ENCODE results near the gene ACIN1.

Gene ACIN1

DNA sequence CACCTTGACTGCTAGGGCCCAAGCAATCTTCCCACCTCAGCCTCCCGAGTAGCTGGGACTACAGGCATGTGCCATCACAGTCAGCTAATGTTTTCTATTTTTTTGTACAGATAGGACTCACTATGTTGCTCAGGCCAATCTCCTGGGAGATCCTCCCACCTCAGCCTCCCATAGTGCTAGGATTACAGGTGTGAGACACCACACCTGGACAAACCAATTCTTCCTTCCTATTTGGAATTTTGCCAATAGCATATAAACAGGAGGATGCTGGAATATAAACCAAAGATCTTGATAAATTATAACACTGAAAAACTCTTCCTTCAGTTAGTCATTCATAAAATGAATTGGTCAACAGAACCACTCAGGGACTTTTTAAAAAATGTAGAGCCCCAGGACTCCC lies 8.4 kb downstream of the ACIN1 start:
- no peak for DNase-seq (ENCODE audit: low read depth in 3 of 3)

DNA sequence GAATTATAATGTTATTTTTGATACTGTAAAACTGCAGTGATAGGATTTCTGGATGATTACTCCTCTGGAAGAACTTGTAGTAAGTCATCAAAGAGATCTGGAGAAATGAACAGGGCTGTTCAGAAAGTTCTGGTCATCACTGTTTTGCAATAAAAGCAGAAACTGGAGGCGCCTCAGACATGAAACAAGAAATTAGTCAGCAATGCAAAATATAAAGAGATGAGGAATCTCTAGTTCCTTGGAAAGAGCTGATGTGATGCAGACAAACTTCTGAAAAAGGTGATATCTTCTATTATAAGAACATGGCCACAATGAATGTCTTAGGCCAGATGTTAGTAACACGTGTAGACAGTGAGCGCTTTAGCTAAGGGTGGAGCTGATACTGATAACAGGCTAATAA lies 9.5 kb downstream of the ACIN1 start:
- DNase-seq (ENCODE audit: low read depth in 3 of 3) = no peak

DNA sequence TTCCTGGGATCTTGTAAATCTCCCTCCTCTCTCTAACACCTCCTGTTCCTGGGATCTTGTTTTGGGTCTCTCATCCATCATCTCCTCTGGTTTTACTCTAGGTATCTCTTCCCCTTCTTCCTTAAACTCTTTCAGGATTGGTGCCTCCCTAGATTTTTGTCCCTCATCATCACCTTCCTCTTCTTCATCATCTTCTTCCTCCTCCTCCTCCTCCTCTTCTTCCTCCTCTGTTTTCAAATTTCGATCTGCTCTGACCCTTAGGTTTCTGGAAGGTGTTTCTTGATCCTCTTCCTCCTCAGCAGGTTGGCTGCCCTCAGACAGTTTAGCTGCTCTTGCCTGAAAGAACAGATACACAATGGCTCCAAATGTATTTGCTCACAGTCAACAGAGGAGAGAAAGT lies 14.5 kb downstream of the ACIN1 start:
- no peak for DNase-seq (ENCODE audit: low read depth in 3 of 3)

DNA sequence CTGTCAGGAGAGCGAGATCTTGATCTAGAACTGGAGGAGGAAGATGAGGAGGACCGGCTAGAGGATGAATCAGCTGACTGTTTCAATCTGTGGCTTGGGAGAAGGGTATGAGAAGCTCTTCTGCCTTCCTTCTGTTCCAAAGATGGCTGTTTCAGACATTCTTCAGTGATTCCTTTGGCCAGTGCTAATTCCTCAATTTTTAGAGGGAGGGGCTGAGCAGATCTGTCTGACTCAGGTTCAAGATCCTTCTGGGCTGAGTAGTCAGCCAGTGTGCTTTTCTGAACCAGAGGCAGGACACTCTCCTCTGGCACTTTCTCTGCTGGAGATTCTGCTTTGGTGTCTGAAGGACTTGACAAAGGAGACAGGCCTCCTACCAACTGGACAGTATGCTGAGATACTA lies 15.2 kb downstream of the ACIN1 start:
- DNase-seq (ENCODE audit: low read depth in 3 of 3) = no peak

DNA sequence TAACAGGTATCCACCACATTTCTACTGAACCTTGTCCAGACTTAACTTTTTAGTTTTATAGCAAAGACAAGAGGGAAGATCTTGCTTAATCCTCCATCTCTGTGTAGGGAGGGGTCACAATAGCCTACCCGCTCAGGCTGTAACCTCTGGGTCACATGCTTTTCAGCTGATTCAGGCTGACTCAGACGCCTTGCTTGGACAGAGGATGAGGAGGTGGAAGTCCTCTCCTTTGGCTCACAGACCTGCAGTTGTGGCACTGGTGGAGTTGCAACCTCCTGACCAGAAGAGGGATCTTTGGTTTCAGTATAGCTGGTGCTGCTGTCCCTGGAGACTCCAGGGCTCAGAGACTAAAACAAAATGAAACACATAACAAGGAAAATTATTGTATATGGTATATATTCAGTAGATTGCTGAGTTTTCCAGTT lies 16.2 kb downstream of the ACIN1 start:
- DNase-seq (ENCODE audit: low read depth in 3 of 3) = no peak

DNA sequence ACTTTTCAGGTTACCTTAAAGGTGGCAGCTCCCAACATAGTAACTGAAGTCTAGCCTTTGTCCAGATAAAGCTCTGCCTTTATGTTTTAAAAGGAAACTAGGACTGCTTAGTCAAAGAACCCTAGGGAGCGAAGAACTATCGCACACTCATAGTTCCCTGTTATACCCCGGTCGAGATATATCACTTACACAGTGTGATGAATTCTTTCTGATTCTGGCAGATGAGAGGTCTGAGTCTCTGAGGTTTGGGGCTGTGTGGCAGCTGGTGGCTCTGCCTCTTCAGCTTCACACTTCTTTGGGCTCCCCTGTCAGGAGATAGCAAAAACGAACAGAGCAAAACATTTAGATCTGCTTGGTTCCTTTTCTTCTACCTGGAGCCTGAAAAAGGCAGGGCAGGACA lies 17.0 kb downstream of the ACIN1 start:
- DNase-seq (ENCODE audit: low read depth in 3 of 3) = no peak

DNA sequence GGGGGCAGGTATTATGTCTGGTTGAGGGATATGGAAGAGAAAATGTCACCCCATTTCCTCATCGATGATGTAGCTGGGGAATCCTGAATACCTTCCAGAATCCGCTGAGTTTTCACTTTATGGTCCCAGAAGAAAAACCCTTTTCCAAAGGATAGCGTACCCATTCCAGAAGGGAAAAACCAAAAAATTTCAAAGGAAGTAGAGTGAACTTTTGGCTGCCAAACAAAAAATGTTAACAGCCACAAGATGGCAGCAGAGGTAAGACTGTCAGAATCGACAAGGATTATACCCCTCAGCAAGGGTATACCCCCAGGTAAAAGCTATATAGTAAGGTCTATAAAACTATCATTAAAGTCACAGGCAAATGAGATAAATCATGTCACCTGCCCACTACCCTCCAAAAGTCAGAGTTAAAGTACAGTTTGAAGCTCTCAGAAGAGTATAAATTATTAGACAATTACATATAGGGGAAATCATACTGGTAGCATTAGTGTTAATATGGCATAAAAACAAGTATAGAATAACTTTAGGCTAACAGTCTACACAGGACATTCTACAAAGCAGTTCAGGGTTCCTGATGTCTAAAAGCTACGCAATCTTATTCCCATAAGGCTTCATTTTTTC lies 18.0 kb downstream of the ACIN1 start:
- DNase-seq (ENCODE audit: low read depth in 3 of 3) = no peak

DNA sequence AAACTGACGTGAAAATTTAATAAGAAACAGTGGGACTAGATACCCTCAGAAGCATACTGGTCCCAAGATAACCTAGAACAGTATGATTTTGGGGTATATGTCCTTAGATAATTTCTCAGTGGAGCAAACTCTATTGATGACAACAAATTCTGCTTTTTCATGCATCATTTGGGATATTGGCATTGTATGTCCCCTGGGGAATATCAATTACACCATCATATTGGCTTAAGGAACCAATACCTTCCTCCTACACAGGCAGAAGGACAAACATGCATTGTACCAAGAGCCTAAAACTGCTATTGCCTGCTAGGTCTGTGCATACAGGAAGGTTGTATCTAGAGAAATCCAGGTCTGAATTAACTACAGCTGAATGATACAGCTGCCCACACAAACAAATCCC lies 20.0 kb downstream of the ACIN1 start:
- no peak for DNase-seq (ENCODE audit: low read depth in 3 of 3)

DNA sequence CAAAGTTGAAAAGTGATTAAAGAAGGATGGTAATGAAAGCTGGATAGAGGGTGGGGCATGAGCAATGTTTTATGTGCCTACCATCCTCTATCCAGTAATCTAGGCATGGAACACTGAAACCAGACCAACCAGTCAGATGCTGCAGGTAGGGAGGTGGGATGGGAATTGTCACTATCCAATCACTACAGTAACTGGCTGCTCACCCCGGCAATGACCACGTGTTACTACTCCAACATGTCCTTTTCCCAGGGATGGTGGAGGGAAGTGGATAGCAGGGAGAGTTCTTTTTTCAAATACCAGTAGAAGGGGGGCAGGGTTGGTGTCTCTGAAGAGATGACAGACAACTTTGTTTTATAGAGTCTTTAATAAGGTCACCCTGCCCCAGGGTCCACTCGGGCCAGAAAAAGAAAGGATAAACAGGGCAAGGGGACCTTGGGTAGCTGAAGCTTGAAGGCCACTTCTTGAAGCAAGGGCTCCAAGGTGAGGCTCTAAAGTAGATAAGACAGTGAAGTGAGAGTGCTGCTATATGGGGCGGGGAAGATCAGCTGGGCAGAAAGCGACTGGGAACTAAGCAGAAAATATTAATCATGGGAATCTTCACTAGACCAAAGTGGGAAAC lies 22.9 kb downstream of the ACIN1 start:
- no peak for DNase-seq (ENCODE audit: low read depth in 3 of 3)

DNA sequence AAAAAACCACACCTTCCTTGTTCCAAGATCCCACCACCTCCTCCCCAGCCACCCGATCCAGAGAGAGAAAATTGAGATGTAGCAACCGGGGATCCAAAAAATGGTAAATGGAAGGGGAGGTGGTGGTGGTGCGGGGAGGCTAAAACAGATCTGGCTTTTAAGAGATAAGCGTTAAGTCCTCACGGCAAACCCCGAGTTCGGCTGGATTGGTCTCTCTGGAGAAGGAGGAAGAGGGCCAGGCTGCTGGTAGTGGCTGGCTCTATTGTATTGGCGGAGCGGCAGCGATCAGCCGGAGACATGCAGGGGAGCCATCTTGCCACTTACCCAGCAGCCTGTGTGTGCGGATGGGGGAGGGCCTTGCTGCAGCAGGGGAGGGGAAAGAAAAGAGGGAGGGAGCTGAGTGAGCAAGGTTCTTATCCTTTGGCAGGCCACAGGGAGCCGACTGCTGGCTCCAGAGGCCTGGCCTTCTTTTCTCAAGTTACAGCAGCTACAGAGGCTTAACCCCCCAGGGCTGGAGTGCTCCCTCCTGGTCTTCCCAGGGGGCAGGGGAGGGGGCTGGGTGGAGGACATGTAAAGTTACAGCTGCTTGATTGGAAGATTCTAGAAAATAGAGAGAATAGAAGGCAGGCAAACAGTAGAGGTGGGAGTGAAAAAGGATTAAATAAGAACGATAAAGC lies 23.6 kb downstream of the ACIN1 start:
- peak; percentile 50 to 61 (median 60) for DNase-seq (ENCODE audit: low read depth in 3 of 3)

DNA sequence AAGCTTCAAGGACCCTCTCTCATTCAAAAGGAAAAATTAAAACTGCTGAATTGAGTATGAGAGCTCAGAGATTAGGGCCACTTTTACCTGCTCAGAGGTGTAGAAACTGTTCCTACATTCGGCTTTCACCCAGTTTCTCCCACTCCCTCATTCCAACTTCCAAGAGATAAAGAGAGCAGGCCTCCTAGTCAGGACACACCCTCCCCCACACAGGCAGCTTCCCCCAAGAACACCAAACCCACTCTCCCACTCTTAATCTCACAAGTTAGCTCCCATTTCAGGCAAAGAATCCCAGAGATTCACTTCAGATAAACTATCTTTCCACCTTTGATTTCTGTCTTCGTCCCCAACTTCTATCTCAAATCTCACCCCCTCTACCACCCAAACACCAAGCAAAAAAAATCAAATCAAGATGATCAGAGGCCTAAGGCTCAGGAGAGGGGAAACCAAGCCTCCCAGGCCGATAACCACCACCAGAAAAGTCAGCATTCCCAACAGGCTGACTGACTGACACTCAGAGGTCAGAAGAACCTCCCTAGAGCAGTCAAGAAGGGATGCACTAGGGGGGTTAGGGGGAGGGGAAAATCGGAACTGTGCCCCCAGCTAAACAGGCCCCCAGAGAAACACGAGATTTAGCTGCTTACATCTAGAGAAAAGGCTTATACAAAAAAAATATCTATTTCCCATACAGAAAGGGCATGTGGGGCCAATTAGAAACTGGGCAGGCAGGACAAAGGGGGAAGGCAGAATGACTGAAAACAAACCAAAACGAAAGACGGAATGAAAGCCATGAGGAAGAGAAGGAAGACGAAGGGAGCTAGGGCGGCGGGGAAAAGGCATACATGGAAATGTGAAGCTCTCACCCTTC lies 24.4 kb downstream of the ACIN1 start:
- no peak for DNase-seq (ENCODE audit: low read depth in 3 of 3)

DNA sequence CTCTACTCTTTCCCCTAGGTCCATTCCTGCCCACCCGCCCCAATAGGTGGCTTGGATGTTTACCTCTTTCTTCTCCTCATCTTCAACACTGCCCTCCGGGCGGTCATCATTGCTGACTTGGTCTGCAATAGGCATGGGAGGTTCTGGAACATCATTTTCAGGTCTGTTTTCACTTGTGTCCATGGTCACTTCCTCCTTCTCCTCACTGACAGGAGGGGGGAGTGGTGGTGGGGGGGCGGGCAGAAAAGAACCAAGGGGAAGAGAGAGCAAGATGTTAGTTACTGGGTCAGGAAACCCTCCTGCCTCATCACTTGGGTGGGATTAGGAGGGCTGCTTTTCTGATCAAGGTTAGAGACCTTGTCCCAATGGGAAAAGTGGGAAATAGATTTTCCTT lies 25.5 kb downstream of the ACIN1 start:
- no peak for DNase-seq (ENCODE audit: low read depth in 3 of 3)

DNA sequence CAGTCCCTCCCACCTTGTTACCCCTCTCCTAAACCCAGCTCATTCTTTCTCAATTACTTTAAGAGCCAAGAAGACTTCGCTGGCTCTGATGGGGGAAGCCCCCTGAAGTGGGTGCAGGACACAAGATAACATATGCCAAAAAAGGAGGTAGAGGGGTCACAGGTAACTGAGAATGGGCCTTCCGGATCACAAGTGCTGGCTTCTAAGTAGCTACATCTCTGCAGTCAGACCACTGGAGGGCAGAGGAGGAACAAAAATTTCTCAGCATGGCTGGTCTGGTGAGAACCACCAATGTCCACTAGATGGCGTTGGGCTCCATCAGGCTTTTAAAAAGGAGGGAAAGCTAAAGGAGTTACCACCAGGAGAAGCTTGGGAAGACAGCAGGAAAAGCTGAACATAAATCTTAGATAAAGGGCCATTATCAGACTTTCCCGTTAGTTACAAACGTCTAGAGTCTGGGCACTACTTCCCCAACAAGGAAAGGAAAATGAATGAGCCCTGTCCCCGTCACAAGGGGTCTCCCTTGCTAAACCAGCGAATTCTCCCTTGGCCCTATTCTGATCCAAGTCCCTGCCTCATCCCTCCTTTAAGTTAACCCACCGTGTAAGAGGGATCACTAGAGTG lies 26.0 kb downstream of the ACIN1 start:
- DNase-seq (ENCODE audit: low read depth in 3 of 3) = peak; percentile 31 to 53 (median 53)

DNA sequence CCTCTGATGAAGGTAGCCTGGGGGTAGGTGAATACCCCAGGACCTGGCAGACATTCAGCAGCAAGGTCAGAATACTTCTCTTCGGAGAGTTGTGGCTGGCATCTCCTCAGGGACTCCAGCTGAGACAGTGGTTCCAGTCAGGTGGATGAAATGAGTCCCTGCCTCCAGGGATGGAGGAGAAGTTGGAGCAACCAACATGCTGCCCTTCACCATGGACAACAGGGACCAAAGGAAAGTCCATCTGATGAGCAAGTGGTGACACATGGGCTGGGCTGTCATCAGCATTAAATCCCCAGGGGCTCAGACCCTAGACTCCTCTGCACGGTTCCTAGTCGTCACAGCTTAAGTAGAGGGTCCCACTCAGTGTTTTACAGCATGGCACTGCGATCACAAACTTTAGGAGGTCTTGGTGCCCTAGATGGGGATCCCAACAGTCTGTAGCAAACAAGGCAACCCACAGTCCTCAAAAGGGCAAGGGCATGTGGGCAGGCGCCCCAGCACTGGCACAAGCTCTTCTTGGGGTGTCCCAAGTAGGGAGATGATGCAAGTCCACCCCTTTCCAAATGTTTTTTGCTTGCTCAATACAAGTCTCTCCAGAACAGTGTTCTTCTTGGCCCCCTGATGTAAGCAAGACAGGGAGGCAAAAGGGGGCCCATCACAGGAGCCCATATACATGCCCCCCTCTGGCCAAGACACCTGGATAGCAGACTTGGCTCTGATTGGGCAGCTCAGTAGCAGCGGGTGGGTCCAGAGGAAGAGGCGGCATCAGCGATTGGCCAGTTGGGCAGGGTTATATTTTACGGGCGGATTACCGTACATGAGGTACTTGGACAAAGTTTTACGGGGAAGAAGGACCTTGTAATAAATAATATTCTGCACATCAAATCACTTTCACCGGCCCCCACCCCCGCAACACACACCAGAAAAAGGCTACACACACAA lies 26.8 kb downstream of the ACIN1 start:
- no peak for DNase-seq (ENCODE audit: low read depth in 3 of 3)

DNA sequence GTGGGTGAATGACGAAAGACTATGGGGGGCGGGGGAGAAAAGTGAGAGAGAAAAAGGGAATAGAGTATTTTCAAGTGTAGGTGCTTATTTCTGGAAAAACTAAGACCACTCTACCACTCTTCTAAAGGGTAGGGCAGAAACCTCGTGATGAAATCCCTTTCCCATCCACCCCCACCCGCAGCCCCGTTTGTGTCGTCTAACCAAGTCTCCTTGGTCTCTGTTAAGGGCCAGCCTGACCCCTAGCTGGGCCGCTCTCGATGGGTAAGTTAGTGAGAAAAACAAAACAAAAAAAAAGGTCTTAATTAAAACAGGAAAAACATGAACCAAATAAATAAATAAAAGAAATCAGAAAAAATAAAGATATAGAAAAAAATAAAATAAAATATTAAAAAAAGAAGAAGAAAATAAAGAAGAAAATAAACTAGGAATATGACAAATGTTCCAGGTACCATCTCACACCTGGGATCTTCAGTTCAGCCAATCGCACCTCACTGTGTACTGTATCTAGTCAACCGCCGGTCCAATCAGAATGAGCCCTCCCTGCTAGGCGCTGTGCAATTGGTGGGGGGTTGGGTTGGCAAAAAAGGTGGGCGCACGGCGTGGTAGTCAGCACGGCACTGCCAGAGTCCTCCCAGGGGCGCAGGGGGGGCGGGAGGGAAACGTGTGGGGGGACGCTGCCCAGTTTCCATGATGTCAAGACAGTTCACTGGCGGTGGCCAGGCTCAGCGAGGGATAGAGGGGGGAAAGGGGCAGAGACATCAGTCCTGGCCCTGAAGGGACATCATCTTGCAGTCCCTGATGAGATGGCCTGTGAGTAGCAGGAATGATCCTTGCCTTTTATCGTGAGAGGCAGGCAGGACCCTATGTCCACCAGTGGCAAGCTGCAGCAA lies 27.8 kb downstream of the ACIN1 start:
- DNase-seq (ENCODE audit: low read depth in 3 of 3) = no peak

DNA sequence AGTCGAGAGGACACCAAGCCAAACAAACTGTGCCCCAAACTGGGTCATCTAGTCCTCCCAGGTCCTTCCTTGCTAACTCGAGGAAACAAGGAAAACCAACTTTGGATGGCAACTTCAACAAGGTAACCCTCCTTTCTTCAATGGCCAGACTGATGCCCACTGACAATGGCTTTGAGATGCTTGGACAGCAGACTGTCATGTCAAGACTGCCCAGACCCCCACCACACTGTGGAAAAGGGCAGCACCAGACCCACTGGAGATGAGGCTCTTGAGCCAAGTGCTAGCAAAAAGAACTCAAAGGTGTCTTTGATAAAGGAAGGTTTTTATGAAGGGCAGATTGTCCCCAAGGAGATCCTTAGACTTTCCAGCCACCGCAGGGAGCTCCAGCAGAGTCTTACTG lies 28.6 kb downstream of the ACIN1 start:
- no peak for DNase-seq (ENCODE audit: low read depth in 3 of 3)

DNA sequence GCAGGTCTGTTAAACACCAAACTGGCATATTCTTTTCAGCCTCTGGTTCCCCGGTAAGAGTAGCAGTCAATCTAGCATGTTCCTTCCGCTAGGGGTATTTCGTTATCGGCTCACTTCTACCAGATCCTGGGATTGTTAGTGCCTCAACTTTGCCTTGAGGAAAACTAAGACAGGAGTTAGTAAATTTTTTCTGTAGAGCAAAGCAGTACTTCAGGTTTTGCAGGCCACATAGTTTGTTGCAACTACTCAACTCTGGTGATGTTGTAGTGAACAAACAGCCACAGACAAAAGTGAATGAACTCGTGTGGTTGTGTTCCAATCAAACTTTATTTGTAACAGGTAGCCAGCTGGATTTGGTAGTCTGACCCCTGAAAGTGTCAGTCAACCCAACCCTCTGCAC lies 31.3 kb downstream of the ACIN1 start:
- DNase-seq (ENCODE audit: low read depth in 3 of 3) = no peak

DNA sequence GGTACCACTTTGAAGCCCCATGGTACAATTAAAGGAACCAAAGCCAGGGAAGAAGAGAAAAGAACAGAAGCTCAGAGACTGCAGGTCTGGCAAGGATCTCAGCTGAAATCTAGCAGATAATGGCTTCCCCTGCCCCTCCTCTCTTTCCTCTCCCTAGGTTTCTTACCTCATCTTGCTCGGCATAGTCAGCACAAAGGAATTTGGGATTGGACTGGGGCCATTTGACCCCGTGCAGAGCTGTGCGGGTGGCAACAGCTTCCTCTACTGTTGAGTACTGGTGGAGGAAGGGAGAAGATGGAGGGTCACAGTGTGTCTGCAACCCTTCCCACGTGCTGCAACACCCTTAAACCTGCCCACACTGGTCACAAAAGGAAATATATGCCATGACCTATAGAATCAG lies 32.9 kb downstream of the ACIN1 start:
- DNase-seq (ENCODE audit: low read depth in 3 of 3) = no peak

DNA sequence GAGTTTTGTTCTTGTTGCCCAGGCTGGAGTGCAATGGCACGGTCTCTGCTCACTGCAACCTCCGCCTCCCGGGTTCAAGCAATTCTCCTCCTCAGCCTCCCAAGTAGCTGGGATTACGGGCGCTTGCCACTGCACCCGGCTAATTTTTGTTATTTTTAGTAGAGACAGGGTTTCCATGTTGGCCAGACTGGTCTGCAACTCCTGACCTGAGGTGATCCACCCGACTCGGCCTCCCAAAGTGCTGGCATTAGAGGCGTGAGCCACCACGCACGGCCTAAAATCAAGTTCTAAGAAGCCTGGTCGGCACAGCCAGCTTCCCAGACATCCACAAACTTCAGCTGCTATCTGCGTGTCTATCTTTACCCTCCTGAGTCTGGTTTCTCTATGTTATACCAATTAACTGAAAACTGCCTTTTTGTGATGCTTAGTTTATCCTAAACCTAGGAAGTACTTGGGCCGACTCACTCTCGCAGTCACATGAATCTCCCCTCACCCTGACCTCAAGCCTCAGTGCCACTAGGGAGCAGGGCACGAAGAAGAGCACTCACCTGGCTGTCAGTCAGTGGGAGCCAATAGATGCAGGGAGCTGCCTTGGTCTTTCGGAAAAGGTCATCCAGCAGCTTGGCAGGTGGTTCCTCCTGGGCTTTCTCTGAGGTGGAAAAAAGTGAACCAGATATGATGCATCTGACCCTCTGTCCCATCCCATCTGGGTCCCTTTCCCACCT lies 34.2 kb downstream of the ACIN1 start:
- no peak for DNase-seq (ENCODE audit: low read depth in 3 of 3)

All from stimulated activated CD4-positive, alpha-beta T cell treated with anti-CD3 and anti-CD28 coated beads, TNF-alpha, amount 100 ng/mL, for 4 hours (primary cell).